WTC11 (cell line): ENCODE data around the gene SLC38A6.

Experiments used
- CBFB ChIP-seq: sonication (generic); formaldehyde crosslinking; IDR thresholded peaks from 2 replicates; pipeline ENCODE4 v1.8.1; 2022; ENCODE audit warnings: mild to moderate bottlenecking, low read depth, missing genetic modification reagents
- CREM ChIP-seq: sonication (generic); formaldehyde crosslinking; IDR thresholded peaks from 2 replicates; pipeline ENCODE4 v1.8.1; 2022; ENCODE audit warnings: mild to moderate bottlenecking, missing genetic modification reagents, moderate library complexity

- TF ChIP-seq CREM (CRISPR knock-in tag) (no peak), CBFB (CRISPR knock-in tag) (no peak)
Measured at GRCh38 chr14:60998617-60999016, 17.6 kb downstream of the SLC38A6 start.
